WERI-Rb-1 (cell line): Measurements from ENCODE around the gene PIP5K1B.

Experiments
- DNase-seq: peaks from one replicate; pipeline ENCODE4 v3.0.0-alpha.2; 2020
- H3K27ac ChIP-seq: fragments of 250-450 bp; sonication (Bioruptor Pico); 2 replicates; pipeline ENCODE4 v1.5.1; 2020; ENCODE audit warnings: mild to moderate bottlenecking, moderate library complexity
- H3K27me3 ChIP-seq: fragments of 250-450 bp; sonication (Bioruptor Pico); 2 replicates; pipeline ENCODE4 v1.5.1; 2021; ENCODE audit warnings: mild to moderate bottlenecking, low read depth, moderate library complexity; ENCODE audit not compliant: insufficient read depth, severe bottlenecking
- H3K36me3 ChIP-seq: fragments of 250-450 bp; sonication (Bioruptor Pico); 2 replicates; pipeline ENCODE4 v1.5.1; 2020; ENCODE audit warnings: mild to moderate bottlenecking, moderate library complexity
- H3K4me3 ChIP-seq: 2 replicates; pipeline ENCODE4 v1.5.1; 2011; ENCODE audit warnings: low read depth, mild to moderate bottlenecking, control low read depth, low read length
- H3K9me3 ChIP-seq: fragments of 250-450 bp; sonication (Bioruptor Pico); 2 replicates; pipeline ENCODE4 v1.5.1; 2021; ENCODE audit warnings: mild to moderate bottlenecking, moderate library complexity; ENCODE audit not compliant: severe bottlenecking
- CTCF ChIP-seq: IDR thresholded peaks from 2 replicates; pipeline ENCODE4 v1.5.1; 2011; ENCODE audit warnings: low read depth, mild to moderate bottlenecking, control low read depth, inconsistent platforms, low read length

The PIP5K1B gene

GRCh38 chr9:68768619-68769018, 63.6 kb downstream of the PIP5K1B start:
- H3K36me3 ChIP-seq: no peaks in the 10 kb centered on the region
- no peak for DNase-seq
- no peaks in the 10 kb centered on the region for H3K9me3 ChIP-seq
- TF ChIP-seq CTCF: no peak
- H3K27ac ChIP-seq: no peak overlapping the region
- no peak overlapping the region for H3K4me3 ChIP-seq
- peaks cover 3% of the 10 kb centered on the region for H3K27me3 ChIP-seq

- TF ChIP-seq CTCF: no peak
- no peak overlapping the region for H3K27ac ChIP-seq
- H3K27me3 ChIP-seq: peaks cover 3% of the 10 kb centered on the region
- no peak overlapping the region for H3K4me3 ChIP-seq
- H3K9me3 ChIP-seq: no peaks in the 10 kb centered on the region
- H3K36me3 ChIP-seq: no peaks in the 10 kb centered on the region
- no peak for DNase-seq
These were observed 64.8 kb downstream of the PIP5K1B start for GRCh38 chr9:68769852-68770251.

GRCh38 chr9:68771376-68771775, 66.3 kb downstream of the PIP5K1B start:
- Histone ChIP-seq H3K27me3 (peaks cover 3% of the 10 kb centered on the region), H3K4me3 (no peak overlapping the region), H3K9me3 (no peaks in the 10 kb centered on the region), H3K36me3 (no peaks in the 10 kb centered on the region), H3K27ac (no peak overlapping the region)
- no peak for DNase-seq
- no peak for TF ChIP-seq CTCF

GRCh38 chr9:68775003-68775730, 70.1 kb downstream of the PIP5K1B start:
- H3K36me3 ChIP-seq: no peaks in the 10 kb centered on the region; the same call in 1 of the 2 replicates
- H3K27me3 ChIP-seq: no peaks in the 10 kb centered on the region
- TF ChIP-seq CTCF: no peak
- DNase-seq: no peak
- H3K27ac ChIP-seq: no peak overlapping the region
- no peak overlapping the region for H3K4me3 ChIP-seq
- no peaks in the 10 kb centered on the region for H3K9me3 ChIP-seq

GRCh38 chr9:68777070-68777763, 72.2 kb downstream of the PIP5K1B start:
- no peaks in the 10 kb centered on the region for H3K27me3 ChIP-seq
- no peak overlapping the region for H3K4me3 ChIP-seq
- DNase-seq: no peak
- no peak overlapping the region for H3K27ac ChIP-seq
- H3K36me3 ChIP-seq: no peaks in the 10 kb centered on the region; the same call in 1 of the 2 replicates
- TF ChIP-seq CTCF: no peak
- H3K9me3 ChIP-seq: no peaks in the 10 kb centered on the region
